T-helper 1 cell treated with Interleukin-12 subunit alpha and Interleukin-12 subunit beta and Interleukin-4 antibody, amounts not matched to agents 30 μg/mL and 1 μg/mL, for 36 hours (primary cell): ENCODE results near the gene PAN3.
A peak's percentile ranks its signal among the peaks of the same experiment; 100 is the strongest.
"Not testable (repeated sequence)": the region's sequence is repeated elsewhere in the genome, so short reads cannot be mapped to it uniquely, and the experiment has no call there.

Experiments
- H3K27ac Mint-ChIP-seq: one replicate; pipeline ENCODE4 v1.8.0; 2021; ENCODE audit warnings: mild to moderate bottlenecking, mixed read lengths
- H3K27me3 Mint-ChIP-seq: one replicate; pipeline ENCODE4 v1.8.0; 2021; ENCODE audit warnings: low read depth, mixed read lengths
- H3K36me3 Mint-ChIP-seq: one replicate; pipeline ENCODE4 v1.8.0; 2021; ENCODE audit warnings: low read depth, mixed read lengths
- H3K4me1 Mint-ChIP-seq: one replicate; pipeline ENCODE4 v1.8.0; 2021; ENCODE audit warnings: low read depth, mixed read lengths
- H3K4me3 Mint-ChIP-seq: one replicate; pipeline ENCODE4 v1.8.0; 2021; ENCODE audit warnings: mild to moderate bottlenecking, moderate library complexity, mixed read lengths
- H3K9me3 Mint-ChIP-seq: one replicate; pipeline ENCODE4 v1.8.0; 2021; ENCODE audit warnings: mixed read lengths

PAN3 gene

GRCh38 chr13:28138012-28138755, at the start of gene PAN3:
TSS of gene PAN3 (plus strand) at chr13:28138545. CDS start at chr13:28138658, 113 bp downstream.
- Mint-ChIP-seq H3K4me1 (peaks cover 31% of the 10 kb centered on the region), H3K36me3 (peaks cover 5% of the 10 kb centered on the region), H3K27me3 (no peaks in the 10 kb centered on the region), H3K9me3 (no peaks in the 10 kb centered on the region), H3K27ac (peak within 1 kb of the TSS; percentile 98), H3K4me3 (peak within 1 kb of the TSS; percentile 90)

GRCh38 chr13:28089065-28089464, 49.3 kb upstream of the PAN3 start:
- Mint-ChIP-seq H3K27ac (no peak overlapping the region), H3K4me3 (no peak overlapping the region)

GRCh38 chr13:28092431-28092830, 45.9 kb upstream of the PAN3 start:
- H3K36me3 Mint-ChIP-seq = no peaks in the 10 kb centered on the region
- H3K4me1 Mint-ChIP-seq = no peaks in the 10 kb centered on the region
- H3K9me3 Mint-ChIP-seq = no peaks in the 10 kb centered on the region
- H3K27me3 Mint-ChIP-seq = peaks cover 24% of the 10 kb centered on the region
- H3K27ac Mint-ChIP-seq = no peak overlapping the region
- H3K4me3 Mint-ChIP-seq = no peak overlapping the region

More at GRCh38 chr13:28089065-28089464, 49.3 kb upstream of the PAN3 start:
- Mint-ChIP-seq H3K27me3 (peaks cover 14% of the 10 kb centered on the region), H3K4me1 (no peaks in the 10 kb centered on the region), H3K36me3 (no peaks in the 10 kb centered on the region), H3K9me3 (no peaks in the 10 kb centered on the region)

- Mint-ChIP-seq H3K4me3 (no peak overlapping the region), H3K9me3 (no peaks in the 10 kb centered on the region), H3K36me3 (no peaks in the 10 kb centered on the region), H3K27me3 (peaks cover 34% of the 10 kb centered on the region), H3K4me1 (no peaks in the 10 kb centered on the region), H3K27ac (no peak overlapping the region)
Observed at GRCh38 chr13:28093881-28094280, 44.5 kb upstream of the PAN3 start.

GRCh38 chr13:28094306-28094705, 44.0 kb upstream of the PAN3 start:
- Mint-ChIP-seq H3K9me3 (no peaks in the 10 kb centered on the region), H3K4me1 (peaks cover under 1% of the 10 kb centered on the region), H3K4me3 (no peak overlapping the region), H3K27ac (no peak overlapping the region), H3K36me3 (no peaks in the 10 kb centered on the region), H3K27me3 (peaks cover 37% of the 10 kb centered on the region)

- H3K27me3 Mint-ChIP-seq = peaks cover 56% of the 10 kb centered on the region
- no peak overlapping the region for H3K4me3 Mint-ChIP-seq
Observed at GRCh38 chr13:28097503-28097902, 40.8 kb upstream of the PAN3 start.

GRCh38 chr13:28099396-28100149, 38.8 kb upstream of the PAN3 start:
- H3K27me3 Mint-ChIP-seq = peaks cover 57% of the 10 kb centered on the region

More at GRCh38 chr13:28097503-28097902, 40.8 kb upstream of the PAN3 start:
- Mint-ChIP-seq H3K9me3 (no peaks in the 10 kb centered on the region), H3K36me3 (no peaks in the 10 kb centered on the region), H3K27ac (no peak overlapping the region), H3K4me1 (peaks cover 8% of the 10 kb centered on the region)

GRCh38 chr13:28100150-28101121, 37.9 kb upstream of the PAN3 start, which contains the start of gene FLT3:
TSS of gene FLT3 (minus strand) at chr13:28100576. CDS start at chr13:28100510, 66 bp downstream.
- Mint-ChIP-seq H3K4me1 (peaks cover 8% of the 10 kb centered on the region), H3K36me3 (no peaks in the 10 kb centered on the region), H3K27me3 (peaks cover 63% of the 10 kb centered on the region), H3K4me3 (peak within 1 kb of the TSS; percentile 52), H3K9me3 (no peaks in the 10 kb centered on the region), H3K27ac (no peak within 1 kb of the TSS)

More at GRCh38 chr13:28099396-28100149, 38.8 kb upstream of the PAN3 start:
- H3K36me3 Mint-ChIP-seq = no peaks in the 10 kb centered on the region
- H3K27ac Mint-ChIP-seq = no peak overlapping the region
- no peaks in the 10 kb centered on the region for H3K9me3 Mint-ChIP-seq
- H3K4me1 Mint-ChIP-seq = peaks cover 8% of the 10 kb centered on the region
- peak overlapping the region; percentile 52 for H3K4me3 Mint-ChIP-seq

GRCh38 chr13:28101886-28102285, 36.5 kb upstream of the PAN3 start:
- H3K36me3 Mint-ChIP-seq, H3K4me3 Mint-ChIP-seq, H3K4me1 Mint-ChIP-seq, H3K27ac Mint-ChIP-seq, H3K9me3 Mint-ChIP-seq: not testable (repeated sequence)
- H3K27me3 Mint-ChIP-seq = peaks cover 60% of the 10 kb centered on the region

GRCh38 chr13:28106976-28107375, 31.4 kb upstream of the PAN3 start:
- H3K9me3 Mint-ChIP-seq = no peaks in the 10 kb centered on the region
- no peaks in the 10 kb centered on the region for H3K4me1 Mint-ChIP-seq
- H3K36me3 Mint-ChIP-seq = no peaks in the 10 kb centered on the region
- H3K27ac Mint-ChIP-seq = no peak overlapping the region
- H3K27me3 Mint-ChIP-seq = peaks cover 31% of the 10 kb centered on the region
- H3K4me3 Mint-ChIP-seq = no peak overlapping the region

- Mint-ChIP-seq H3K27me3 (peaks cover 14% of the 10 kb centered on the region), H3K4me3 (no peak overlapping the region), H3K9me3 (no peaks in the 10 kb centered on the region), H3K36me3 (no peaks in the 10 kb centered on the region), H3K4me1 (no peaks in the 10 kb centered on the region), H3K27ac (no peak overlapping the region)
Observed at GRCh38 chr13:28110414-28110813, 27.9 kb upstream of the PAN3 start.

GRCh38 chr13:28116736-28117135, 21.6 kb upstream of the PAN3 start:
- H3K9me3 Mint-ChIP-seq = no peaks in the 10 kb centered on the region
- H3K27ac Mint-ChIP-seq = no peak overlapping the region
- H3K4me3 Mint-ChIP-seq = no peak overlapping the region
- H3K36me3 Mint-ChIP-seq = no peaks in the 10 kb centered on the region
- peaks cover 24% of the 10 kb centered on the region for H3K27me3 Mint-ChIP-seq
- no peaks in the 10 kb centered on the region for H3K4me1 Mint-ChIP-seq

GRCh38 chr13:28117689-28118377, 20.5 kb upstream of the PAN3 start:
- Mint-ChIP-seq H3K4me3 (no peak overlapping the region), H3K36me3 (no peaks in the 10 kb centered on the region), H3K27ac (no peak overlapping the region), H3K4me1 (peaks cover 5% of the 10 kb centered on the region), H3K27me3 (peaks cover 24% of the 10 kb centered on the region), H3K9me3 (no peaks in the 10 kb centered on the region)

GRCh38 chr13:28120317-28120716, 18.0 kb upstream of the PAN3 start:
- Mint-ChIP-seq H3K27me3 (peaks cover 24% of the 10 kb centered on the region), H3K4me1 (peaks cover 5% of the 10 kb centered on the region)

More at GRCh38 chr13:28120317-28120716, 18.0 kb upstream of the PAN3 start:
- Mint-ChIP-seq H3K27ac (no peak overlapping the region), H3K9me3 (no peaks in the 10 kb centered on the region), H3K36me3 (no peaks in the 10 kb centered on the region), H3K4me3 (no peak overlapping the region)
